Tibial nerve (tissue), 4 donors: ENCODE measurements around the gene PLA2G2E.

ENCODE experiments used
- CTCF ChIP-seq, 5 experiments: fragments of 200-600 bp in 3 of 5; fragments of 450-650 bp in 2 of 5; sonication (generic) in 3 of 5; IDR thresholded peaks; one replicate each; pipeline ENCODE4 v1.5.1; 2016 to 2019; ENCODE audit warnings: antibody characterized with exemption in 5 of 5, mild to moderate bottlenecking in 3 of 5, moderate library complexity in 2 of 5
- EP300 ChIP-seq, 2 donors: sonication (generic); formaldehyde crosslinking; IDR thresholded peaks; one replicate each; pipeline ENCODE4 v1.6.1; 2017; ENCODE audit warnings: antibody characterized with exemption in 2 of 2, mild to moderate bottlenecking in 1 of 2
- POLR2A ChIP-seq, 2 donors: fragments of 450-650 bp; IDR thresholded peaks; one replicate each; pipeline ENCODE4 v1.6.1; 2017; ENCODE audit warnings: antibody characterized with exemption in 2 of 2, mild to moderate bottlenecking in 2 of 2, moderate library complexity in 2 of 2

DNA sequence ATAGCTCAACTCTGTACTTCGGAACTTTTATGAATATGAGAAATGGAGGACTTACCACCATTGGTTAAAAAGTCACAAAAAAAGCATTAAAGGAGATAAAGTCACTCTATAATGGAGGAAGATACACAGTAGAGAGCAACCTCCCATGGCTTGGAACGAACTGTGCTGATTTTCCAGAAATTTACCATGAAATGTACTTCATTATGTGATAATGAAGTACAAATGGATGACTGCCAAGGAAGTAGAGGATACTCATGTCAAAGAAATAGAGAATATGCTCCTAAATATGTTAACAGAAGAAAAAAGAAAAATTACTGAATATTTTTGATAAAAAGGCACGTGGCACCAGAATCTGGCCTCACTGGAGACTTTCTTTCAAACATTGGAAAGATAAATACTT, 23.6 kb upstream of the PLA2G2E start:
- TF ChIP-seq POLR2A (IDR thresholded peaks at IDR 0.05) (no peak), CTCF (IDR thresholded peaks at IDR 0.05) (no peak), EP300 (IDR thresholded peaks at IDR 0.05) (no peak)
